NCI-H1048 (cell line): ENCODE data around the gene PHF21B.

ENCODE experiments used
- DNase-seq: peaks from one replicate; lab custom pipeline; 2025; lab: John Stamatoyannopoulos, UW

The PHF21B gene

GRCh38 chr22:45014654-45015053 is 4.8 kb upstream of the PHF21B start:
- DNase-seq, result no peak

DNA sequence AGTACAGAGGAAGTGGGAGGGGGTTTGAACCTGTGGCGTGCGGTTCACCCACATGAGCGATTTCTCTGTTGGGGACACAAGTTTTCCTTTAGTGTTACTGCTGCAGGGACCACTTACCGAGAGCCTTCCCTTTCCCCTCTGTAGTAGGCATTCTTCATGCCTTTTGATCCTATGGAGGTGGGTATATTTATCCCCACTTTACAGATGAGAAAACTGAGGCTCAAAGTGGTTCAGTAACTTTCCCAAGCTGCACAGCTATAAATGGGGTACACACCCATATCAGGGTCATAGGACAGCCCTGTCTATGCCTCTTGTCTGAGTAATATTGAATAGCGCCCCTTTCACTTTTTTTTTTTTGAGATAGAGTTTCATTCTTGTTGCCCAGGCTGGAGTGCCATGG is 3.3 kb upstream of the PHF21B start:
- DNase-seq, result no peak

- DNase-seq, result no peak
These were observed 711 bp upstream of the PHF21B start for GRCh38 chr22:45010532-45010900.

- no peak for DNase-seq
These were observed 827 bp downstream of the PHF21B start for GRCh38 chr22:45008751-45009605.

DNA sequence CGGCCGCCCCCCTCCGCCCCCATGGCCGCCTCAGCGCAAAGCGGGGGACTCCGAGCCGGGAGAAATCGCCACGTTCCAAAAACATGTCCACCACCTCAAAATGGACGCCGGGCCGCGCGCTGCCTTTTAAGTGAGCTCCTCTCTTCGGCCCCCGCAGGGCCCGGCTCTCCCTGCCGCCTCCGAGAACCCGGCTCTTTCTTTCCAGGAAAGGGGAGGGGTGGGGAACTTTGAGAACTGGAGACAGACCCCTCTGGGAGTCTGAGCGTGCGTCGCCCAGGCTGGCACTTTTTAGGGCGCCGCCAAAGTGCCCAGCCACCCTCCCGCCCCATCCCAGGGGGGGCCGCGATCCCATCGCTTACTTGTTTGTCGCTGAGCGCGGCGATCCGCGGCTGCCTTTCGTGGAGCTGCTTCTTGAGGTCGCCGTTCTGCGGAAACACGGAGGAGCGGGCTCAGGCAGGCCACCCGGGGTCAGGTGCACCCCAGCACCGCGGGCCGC is 1.6 kb downstream of the PHF21B start:
- DNase-seq, result no peak

DNA sequence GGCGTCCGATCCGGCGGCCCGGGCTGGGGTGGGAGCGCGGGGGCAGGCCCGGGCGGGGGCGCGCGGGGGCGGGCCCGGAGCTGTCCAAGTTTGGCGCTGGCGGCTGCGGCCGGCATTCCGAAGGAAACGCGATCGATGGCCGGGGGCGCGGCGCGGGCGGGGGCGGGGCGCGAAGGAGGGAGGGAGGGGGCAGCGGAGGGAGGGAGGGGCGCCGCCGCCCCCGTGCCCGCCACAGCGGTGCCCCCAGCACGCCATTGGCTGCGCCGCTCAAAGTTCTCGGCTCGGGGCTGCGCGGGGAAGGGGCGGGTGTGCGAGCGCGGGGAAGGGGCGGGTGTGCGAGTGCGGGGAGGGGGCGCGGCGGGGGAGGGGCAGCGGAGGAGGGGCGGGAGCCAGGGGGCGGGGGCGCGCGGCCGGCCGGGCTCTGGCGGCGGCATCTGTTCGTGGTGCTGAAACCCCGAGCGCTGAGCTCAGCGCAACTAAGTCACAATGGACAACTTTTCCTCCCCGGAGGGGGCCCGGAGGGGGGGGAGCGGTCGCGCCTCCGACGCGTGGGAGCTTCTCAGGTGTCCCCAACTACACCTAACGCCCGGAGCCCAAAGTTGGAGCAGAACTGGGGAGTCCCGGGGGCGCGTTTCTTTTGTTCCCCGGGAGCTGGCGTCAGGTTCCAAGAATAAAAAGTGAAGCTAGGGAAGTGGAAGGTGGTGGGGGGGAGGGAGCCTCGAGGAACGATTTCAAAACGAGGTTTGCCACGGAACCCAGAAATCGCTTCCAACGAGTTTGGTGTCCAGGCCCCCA is 2.2 kb downstream of the PHF21B start:
- DNase-seq, result no peak

DNA sequence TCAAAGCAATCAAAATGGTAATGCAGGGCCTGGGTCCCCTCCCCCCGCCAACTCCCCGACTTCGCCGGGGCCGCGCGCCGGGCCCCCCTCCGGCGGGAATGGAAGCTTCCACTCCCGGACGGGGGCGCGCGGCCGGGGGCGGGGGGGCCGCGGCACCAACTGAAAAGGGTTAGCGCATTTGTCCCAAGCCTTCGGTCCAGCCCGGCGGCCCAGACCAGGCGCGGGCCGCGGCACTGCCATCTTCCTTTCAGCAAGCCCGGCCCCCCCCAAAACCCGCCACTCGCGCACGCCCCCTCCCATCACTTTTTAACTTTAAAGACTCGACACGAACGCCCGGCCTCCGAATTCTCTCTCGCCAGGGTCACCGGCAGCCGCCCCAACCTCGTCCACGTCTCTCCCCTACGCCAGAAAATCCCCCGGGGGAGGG is 2.8 kb downstream of the PHF21B start:
- no peak for DNase-seq

DNA sequence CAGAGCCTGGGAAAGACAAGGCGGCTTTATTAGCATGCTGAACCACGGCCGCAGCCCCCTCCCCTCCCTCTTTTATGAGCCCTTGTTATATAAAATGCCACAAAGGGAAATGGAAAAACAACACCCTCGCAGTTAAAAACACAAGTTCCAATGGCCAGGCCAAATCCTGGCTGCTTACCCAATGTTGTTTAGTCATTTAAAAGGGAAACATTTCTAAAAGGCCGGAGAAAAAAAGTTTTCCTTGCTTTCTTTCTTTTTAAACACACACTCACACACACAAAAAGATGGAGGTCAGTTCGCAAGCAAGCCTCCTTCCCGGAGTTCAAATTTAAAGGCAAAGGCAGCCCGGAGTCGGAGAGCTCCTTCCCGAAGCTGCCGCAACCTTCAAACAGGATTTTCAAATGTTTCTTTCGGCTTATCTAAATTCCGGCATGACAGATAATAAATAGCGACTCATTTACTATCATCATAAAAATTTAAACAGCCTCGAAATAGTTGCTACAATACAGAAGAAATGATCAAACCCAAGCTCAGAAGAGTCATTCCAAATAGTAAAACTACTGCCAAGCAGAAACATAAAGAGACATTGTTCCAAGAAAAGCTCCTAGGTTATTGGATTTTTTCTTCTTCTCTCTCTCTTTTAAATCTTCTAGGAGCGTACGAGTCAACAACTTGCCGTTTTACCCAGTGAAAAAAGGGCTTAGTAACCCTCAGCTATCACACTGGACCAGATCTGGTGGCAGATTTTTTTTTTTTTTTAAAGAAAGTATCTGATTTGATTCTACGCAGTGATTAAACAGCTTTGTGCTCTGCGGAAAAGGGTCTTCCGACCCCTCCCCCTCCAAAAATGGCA is 3.5 kb downstream of the PHF21B start:
- no peak for DNase-seq

- no peak for DNase-seq
These were observed 8.2 kb downstream of the PHF21B start for GRCh38 chr22:45001653-45002052.

DNA sequence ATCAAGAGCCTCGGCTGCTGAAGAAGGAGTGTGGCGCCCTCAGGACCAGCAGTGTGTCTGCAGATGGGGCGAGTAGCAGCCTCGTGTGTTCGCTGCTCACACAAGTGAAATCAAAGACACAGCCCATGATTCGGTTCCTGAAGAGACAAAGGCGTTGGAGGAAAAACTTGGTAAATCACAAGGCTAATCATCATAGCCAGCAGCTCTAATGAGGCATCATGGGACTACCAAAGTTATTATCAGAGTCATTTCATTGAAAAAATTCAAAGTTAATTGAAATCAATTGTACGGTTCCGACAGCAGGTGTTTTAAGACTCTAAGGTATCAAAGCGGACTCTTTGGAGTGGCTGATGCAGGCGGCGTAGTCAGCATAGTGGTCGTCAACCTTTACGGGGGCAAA is 9.5 kb downstream of the PHF21B start:
- DNase-seq, result no peak

DNA sequence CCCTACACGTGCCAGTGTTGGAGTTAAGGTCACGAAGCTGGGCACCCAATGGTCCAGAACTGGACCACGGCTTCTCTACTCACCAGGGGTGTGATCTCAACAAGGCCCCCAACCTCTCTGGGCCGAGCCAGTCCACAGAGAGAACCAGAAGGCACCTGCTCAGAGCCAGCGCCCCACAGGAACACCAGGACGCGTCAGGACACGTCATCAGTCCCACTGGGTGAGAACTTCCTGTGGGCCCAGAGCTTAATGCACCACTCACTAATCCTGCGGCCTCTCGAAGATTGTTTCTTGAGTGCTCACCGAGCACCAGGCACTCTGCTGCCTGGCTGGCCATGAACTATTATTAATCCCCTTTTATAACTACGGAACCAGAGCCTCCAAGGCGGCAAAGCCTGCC is 10.1 kb downstream of the PHF21B start:
- DNase-seq, result no peak

GRCh38 chr22:44999231-44999630 is 10.6 kb downstream of the PHF21B start:
- DNase-seq, result no peak

GRCh38 chr22:44998296-44998695 is 11.5 kb downstream of the PHF21B start:
- no peak for DNase-seq

DNA sequence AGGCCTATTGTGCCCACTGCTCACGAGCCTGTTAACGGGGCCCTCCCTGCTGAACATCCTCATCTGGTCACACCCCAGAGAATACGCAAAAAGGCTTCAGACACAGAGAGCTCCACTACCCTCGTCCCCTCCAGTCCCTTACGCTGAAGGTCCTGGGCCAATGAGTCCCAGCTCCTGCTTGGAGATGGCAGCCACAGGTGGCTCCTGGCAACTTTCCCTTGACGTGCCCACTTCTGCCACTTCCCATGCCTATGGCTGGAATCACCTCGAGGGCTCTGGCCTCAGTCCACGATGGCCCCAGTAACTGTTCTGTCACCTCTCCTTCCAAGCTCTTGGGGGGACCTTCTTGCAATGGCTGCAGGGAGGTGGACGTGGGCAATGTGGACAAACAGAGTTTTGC is 12.7 kb downstream of the PHF21B start:
- DNase-seq, result no peak

DNA sequence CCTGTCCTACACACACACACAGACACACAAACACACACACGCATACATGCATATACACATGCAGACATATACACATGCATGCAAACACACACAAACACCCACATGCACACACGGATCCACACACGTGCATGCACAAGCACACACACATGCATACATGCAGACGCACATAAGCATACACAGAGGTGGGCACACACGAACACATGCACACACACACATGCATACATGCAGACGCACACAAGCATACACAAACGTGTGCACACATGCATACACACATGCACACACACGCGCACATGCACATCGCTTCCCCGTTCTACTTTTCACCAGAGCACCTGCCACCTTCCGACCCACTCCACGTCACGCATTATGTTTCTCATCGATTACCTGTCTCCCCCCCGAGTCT is 13.2 kb downstream of the PHF21B start:
- no peak for DNase-seq

DNA sequence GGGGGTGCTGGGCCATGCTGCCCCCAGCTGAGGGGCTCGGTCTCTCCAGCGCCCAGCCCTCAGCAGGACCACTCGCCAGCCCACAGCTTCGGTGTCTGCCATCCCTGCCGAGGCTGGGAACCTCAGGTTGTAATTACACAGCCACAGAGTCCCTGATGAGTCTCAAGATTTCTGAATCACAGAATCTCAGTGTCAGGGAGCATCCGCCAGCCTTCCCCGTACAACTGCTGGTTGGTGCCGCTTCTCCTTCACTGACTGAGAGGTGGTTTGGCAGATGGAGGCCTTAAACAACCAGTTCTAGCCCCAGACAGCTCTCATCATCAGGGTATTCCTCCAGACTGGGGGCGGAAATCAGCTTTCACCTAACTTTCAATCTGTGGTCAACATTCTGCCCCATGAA is 13.7 kb downstream of the PHF21B start:
- DNase-seq, result no peak

GRCh38 chr22:44995715-44996114 is 14.1 kb downstream of the PHF21B start:
- DNase-seq, result no peak

DNA sequence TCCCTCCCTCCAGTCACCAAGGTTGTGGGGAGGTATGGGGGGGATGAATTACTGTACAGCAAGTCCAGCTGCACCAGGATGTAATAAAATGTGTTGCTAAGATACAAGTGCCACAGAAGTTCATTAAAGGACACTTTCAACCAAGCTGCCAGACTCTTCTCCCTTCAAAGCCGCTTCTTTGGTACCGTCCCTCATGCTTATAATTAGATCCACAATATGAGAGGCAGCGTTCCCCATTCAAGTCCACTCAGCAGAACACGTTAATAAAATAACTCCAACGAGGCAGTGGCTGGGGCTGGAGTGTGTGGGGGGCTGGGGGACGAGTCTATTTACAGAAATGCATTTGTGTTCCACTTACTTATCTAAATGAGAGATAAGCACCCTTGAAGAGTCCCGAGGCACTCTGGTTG is 14.7 kb downstream of the PHF21B start:
- DNase-seq, result no peak

DNA sequence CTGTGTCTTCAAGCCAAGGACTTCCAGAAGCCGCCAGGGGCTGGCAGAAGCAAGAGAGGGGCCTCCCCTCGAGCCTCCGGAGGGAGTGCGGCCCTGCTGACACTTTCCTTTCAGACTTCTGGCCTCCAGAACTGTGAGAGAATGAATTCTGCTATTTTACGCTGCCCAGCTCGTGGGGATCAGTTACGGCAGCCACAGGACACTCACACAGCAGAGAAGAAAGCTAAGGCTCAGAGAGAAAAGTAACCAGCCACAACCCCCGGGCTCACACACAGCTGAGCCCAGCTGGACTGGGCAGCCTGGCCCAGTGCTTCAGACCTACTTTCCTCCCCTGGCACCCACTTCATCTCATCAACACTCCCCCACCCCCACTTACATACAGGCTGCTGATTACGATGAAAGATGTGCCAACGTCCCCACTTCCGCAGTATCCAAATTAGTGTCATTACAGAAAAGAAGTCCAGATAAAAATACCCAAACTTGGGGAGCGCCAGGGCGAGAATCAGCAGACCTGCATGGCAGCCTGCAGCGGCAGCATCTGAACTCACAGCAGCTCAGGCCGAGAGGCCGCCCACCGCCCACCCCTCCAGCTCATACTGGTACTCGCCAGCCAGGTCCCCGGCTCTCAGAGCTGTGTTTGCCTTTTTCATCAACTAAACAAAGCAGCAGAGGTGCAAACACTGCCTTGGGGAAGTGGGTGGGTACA is 15.3 kb downstream of the PHF21B start:
- no peak for DNase-seq

DNA sequence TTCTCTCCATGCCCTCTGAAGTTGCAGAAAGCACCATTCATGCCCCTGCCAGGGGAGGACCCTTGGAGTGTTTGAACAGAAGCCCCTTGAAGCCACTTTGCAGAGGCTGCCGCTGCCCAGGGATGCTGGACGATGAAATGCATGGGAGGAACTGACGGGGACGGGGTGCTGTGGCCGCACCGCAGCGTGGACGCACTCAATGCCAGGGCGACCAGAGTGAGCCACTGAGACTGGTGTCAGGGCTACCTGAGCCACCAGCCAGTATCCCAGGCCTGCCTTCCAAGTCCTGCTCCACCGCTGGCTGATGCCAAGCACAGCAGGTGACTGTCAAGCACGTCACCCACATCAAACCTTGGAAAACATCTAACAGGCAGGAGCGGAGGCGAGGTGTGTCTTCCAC is 17.6 kb downstream of the PHF21B start:
- no peak for DNase-seq

- no peak for DNase-seq
These were observed 18.6 kb downstream of the PHF21B start for GRCh38 chr22:44991218-44991617.

- no peak for DNase-seq
These were observed 19.0 kb downstream of the PHF21B start for GRCh38 chr22:44990810-44991209.
